CD8-positive, alpha-beta memory T cell (primary cell): ENCODE measurements around the gene KIF3C. TPM values are rescaled to one million over a fixed set of nuclear protein-coding genes. Genes with fewer than 3 reads are reported as not detected.
A peak's percentile ranks its signal among the peaks of the same experiment; 100 is the strongest.

Experiments used
- CTCF ChIA-PET: fragments of 350-600 bp; sonication (Branson Sonifier 250); formaldehyde crosslinking; loops from one replicate; lab custom pipeline; 2021; ENCODE audit warnings: antibody characterized with exemption; lab: Charles Lee
- POLR2A ChIA-PET: fragments of 350-600 bp; sonication (Branson Sonifier 250); formaldehyde crosslinking; loops from one replicate; lab custom pipeline; 2021; ENCODE audit warnings: antibody characterized with exemption; lab: Charles Lee
- DNase-seq, 5 donors: peaks; one replicate each; pipeline versions ENCODE4 v3.0.0 to v3.0.0-alpha.2; 2020 to 2022; ENCODE audit warnings: mixed read lengths in 1 of 5
- H3K27ac ChIP-seq: one replicate; pipeline ENCODE4 v1.7.0; 2013; ENCODE audit warnings: low read depth, mild to moderate bottlenecking, low read length, moderate library complexity
- H3K27me3 ChIP-seq: 2 replicates; pipeline ENCODE4 v1.7.0; 2013; ENCODE audit warnings: low read length, mild to moderate bottlenecking; ENCODE audit not compliant: insufficient read depth, poor library complexity, severe bottlenecking
- H3K36me3 ChIP-seq: 2 replicates; pipeline ENCODE4 v1.7.0; 2013; ENCODE audit warnings: mild to moderate bottlenecking, low read length, moderate library complexity; ENCODE audit not compliant: insufficient read depth
- H3K4me1 ChIP-seq: 2 replicates; pipeline ENCODE4 v1.7.0; 2013; ENCODE audit warnings: mild to moderate bottlenecking, low read length, moderate library complexity; ENCODE audit not compliant: insufficient read depth
- H3K4me3 ChIP-seq: 2 replicates; pipeline ENCODE4 v1.7.0; 2013; ENCODE audit warnings: mild to moderate bottlenecking, low read length
- H3K9me3 ChIP-seq: 2 replicates; pipeline ENCODE4 v1.7.0; 2013; ENCODE audit warnings: mild to moderate bottlenecking, low read length
- H3K27ac Mint-ChIP-seq, 8 donors: one replicate each; pipeline ENCODE4 v1.8.0; 2020 to 2021; ENCODE audit warnings: mixed read lengths in 8 of 8, mild to moderate bottlenecking in 6 of 8, inconsistent platforms in 3 of 8, moderate library complexity in 3 of 8
- H3K27me3 Mint-ChIP-seq, 2 donors: one replicate each; pipeline ENCODE4 v1.8.0; 2020 to 2021; ENCODE audit warnings: mixed read lengths in 2 of 2, mild to moderate bottlenecking in 1 of 2, moderate library complexity in 1 of 2
- H3K36me3 Mint-ChIP-seq, 3 donors: one replicate each; pipeline ENCODE4 v1.8.0; 2020 to 2021; ENCODE audit warnings: mixed read lengths in 3 of 3, inconsistent platforms in 1 of 3, mild to moderate bottlenecking in 1 of 3
- H3K4me1 Mint-ChIP-seq, 3 donors: one replicate each; pipeline ENCODE4 v1.8.0; 2020 to 2021; ENCODE audit warnings: mixed read lengths in 3 of 3, inconsistent platforms in 1 of 3, mild to moderate bottlenecking in 1 of 3
- H3K4me3 Mint-ChIP-seq, 7 donors: one replicate each; pipeline ENCODE4 v1.8.0; 2020 to 2021; ENCODE audit warnings: mixed read lengths in 7 of 7, mild to moderate bottlenecking in 6 of 7, moderate library complexity in 4 of 7, inconsistent platforms in 2 of 7
- H3K9me3 Mint-ChIP-seq, 5 donors: one replicate each; pipeline ENCODE4 v1.8.0; 2020 to 2022; ENCODE audit warnings: mixed read lengths in 5 of 5, mild to moderate bottlenecking in 3 of 5, moderate library complexity in 2 of 5, inconsistent platforms in 1 of 5
- polyA plus RNA-seq: library from polyadenylated mRNA; unstranded; fragments of 300-500 nt; fragmentation: Illumina TruSeq; gene quantifications from one replicate; pipeline ENCODE4 v1.2.3, GENCODE V29; 2021
- total RNA-seq, 2 experiments: library from RNA; stranded (reverse); gene quantifications; one replicate each; pipeline ENCODE4 v1.2.3, GENCODE V29; 2021

Gene KIF3C
- total and polyA plus RNA-seq, 3 experiments from 2014 or later, result 1.5 to 5.5 (median 4.9) TPM

GRCh38 chr2:25936889-25937545 is 45.3 kb downstream of the KIF3C start:
- no peaks in the 10 kb centered on the region for H3K27me3 Mint-ChIP-seq
- no peaks in the 10 kb centered on the region for H3K9me3 ChIP-seq
- no peak overlapping the region for H3K27ac Mint-ChIP-seq
- H3K4me3 ChIP-seq, result no peak overlapping the region
- no peak overlapping the region for H3K27ac ChIP-seq
- H3K4me1 ChIP-seq, result no peaks in the 10 kb centered on the region
- no peak for DNase-seq
- ChIA-PET POLR2A (no interaction called here), CTCF (interaction anchor here (3.2 kb wide), 1 partner anchor 14 kb away, joined by 11 read pairs; no protein-coding TSS in a partner anchor)
- H3K9me3 Mint-ChIP-seq, result no peaks in the 10 kb centered on the region
- no peak overlapping the region for H3K4me3 Mint-ChIP-seq
- no peaks in the 10 kb centered on the region for H3K4me1 Mint-ChIP-seq
- H3K36me3 ChIP-seq, result no peaks in the 10 kb centered on the region
- peaks cover 0 to 4% (median 2%) of the 10 kb centered on the region in 3 donors for H3K36me3 Mint-ChIP-seq
- H3K27me3 ChIP-seq, result no peaks in the 10 kb centered on the region

GRCh38 chr2:25933622-25934021 is 48.7 kb downstream of the KIF3C start:
- Histone ChIP-seq H3K4me3 (no peak overlapping the region), H3K27me3 (no peaks in the 10 kb centered on the region), H3K9me3 (no peaks in the 10 kb centered on the region), H3K36me3 (no peaks in the 10 kb centered on the region), H3K4me1 (no peaks in the 10 kb centered on the region), H3K27ac (no peak overlapping the region)
- Mint-ChIP-seq H3K9me3 (no peaks in the 10 kb centered on the region), H3K27ac (no peak overlapping the region), H3K27me3 (no peaks in the 10 kb centered on the region), H3K4me1 (no peaks in the 10 kb centered on the region), H3K4me3 (no peak overlapping the region), H3K36me3 (peaks cover 0 to 2% (median under 1%) of the 10 kb centered on the region in 3 donors)
- ChIA-PET CTCF (no interaction called here), POLR2A (no interaction called here)
- DNase-seq, result no peak

- H3K9me3 ChIP-seq, result no peaks in the 10 kb centered on the region
- Mint-ChIP-seq H3K4me3 (no peak overlapping the region), H3K9me3 (no peaks in the 10 kb centered on the region), H3K36me3 (peaks cover 0 to 11% (median 7%) of the 10 kb centered on the region in 3 donors), H3K27me3 (no peaks in the 10 kb centered on the region), H3K27ac (peak overlapping the region in 1 of 8 donors; percentile 78), H3K4me1 (no peaks in the 10 kb centered on the region)
- no peak overlapping the region for H3K4me3 ChIP-seq
- CTCF ChIA-PET, result no interaction called here
- H3K27me3 ChIP-seq, result no peaks in the 10 kb centered on the region
- no peak overlapping the region for H3K27ac ChIP-seq
- H3K36me3 ChIP-seq, result no peaks in the 10 kb centered on the region
- no peak for DNase-seq
- POLR2A ChIA-PET, result no interaction called here
- no peaks in the 10 kb centered on the region for H3K4me1 ChIP-seq
Measured at GRCh38 chr2:25929789-25930473, 52.4 kb downstream of the KIF3C start.

GRCh38 chr2:25928668-25929067 is 53.6 kb downstream of the KIF3C start:
- no peaks in the 10 kb centered on the region for H3K4me1 ChIP-seq
- H3K36me3 ChIP-seq, result no peaks in the 10 kb centered on the region
- CTCF ChIA-PET, result no interaction called here

GRCh38 chr2:25926984-25927756 is 55.1 kb downstream of the KIF3C start:
- H3K27ac Mint-ChIP-seq, result peak overlapping the region in 2 of 8 donors; percentile 13 to 49
- no peaks in the 10 kb centered on the region for H3K9me3 ChIP-seq
- no peaks in the 10 kb centered on the region for H3K27me3 ChIP-seq
- H3K27ac ChIP-seq, result no peak overlapping the region
- peaks cover 0 to 3% of the 10 kb centered on the region in 2 donors for H3K27me3 Mint-ChIP-seq
- H3K4me1 ChIP-seq, result no peaks in the 10 kb centered on the region
- H3K36me3 ChIP-seq, result no peaks in the 10 kb centered on the region
- POLR2A ChIA-PET, result no interaction called here
- no peaks in the 10 kb centered on the region for H3K4me1 Mint-ChIP-seq
- peak overlapping the region in 1 of 7 donors; percentile 51 for H3K4me3 Mint-ChIP-seq
- H3K4me3 ChIP-seq, result no peak overlapping the region
- no peaks in the 10 kb centered on the region for H3K9me3 Mint-ChIP-seq
- CTCF ChIA-PET, result no interaction called here
- DNase-seq, result no peak
- peaks cover 0 to 11% (median 7%) of the 10 kb centered on the region in 3 donors for H3K36me3 Mint-ChIP-seq

More at GRCh38 chr2:25928668-25929067, 53.6 kb downstream of the KIF3C start:
- no peak for DNase-seq
- Mint-ChIP-seq H3K27me3 (peaks cover 0 to 3% of the 10 kb centered on the region in 2 donors), H3K27ac (no peak overlapping the region), H3K4me3 (no peak overlapping the region), H3K36me3 (peaks cover 0 to 11% (median 7%) of the 10 kb centered on the region in 3 donors), H3K4me1 (no peaks in the 10 kb centered on the region), H3K9me3 (no peaks in the 10 kb centered on the region)
- POLR2A ChIA-PET, result no interaction called here
- Histone ChIP-seq H3K27me3 (no peaks in the 10 kb centered on the region), H3K27ac (no peak overlapping the region), H3K9me3 (no peaks in the 10 kb centered on the region), H3K4me3 (no peak overlapping the region)

GRCh38 chr2:25922501-25922900 is 59.8 kb downstream of the KIF3C start:
- H3K4me3 ChIP-seq, result no peak overlapping the region
- no peaks in the 10 kb centered on the region for H3K4me1 ChIP-seq
- H3K4me1 Mint-ChIP-seq, result no peaks in the 10 kb centered on the region
- no peak overlapping the region for H3K4me3 Mint-ChIP-seq
- peaks cover 0 to 1% (median under 1%) of the 10 kb centered on the region in 3 donors for H3K36me3 Mint-ChIP-seq
- no peak for DNase-seq
- H3K9me3 ChIP-seq, result no peaks in the 10 kb centered on the region
- no peak overlapping the region for H3K27ac Mint-ChIP-seq
- no peaks in the 10 kb centered on the region for H3K9me3 Mint-ChIP-seq
- H3K36me3 ChIP-seq, result no peaks in the 10 kb centered on the region
- H3K27ac ChIP-seq, result no peak overlapping the region
- no peaks in the 10 kb centered on the region for H3K27me3 ChIP-seq
- CTCF ChIA-PET, result interaction anchor here (1.5 kb wide), 1 partner anchor 70 kb away, joined by 6 read pairs; no protein-coding TSS in a partner anchor
- H3K27me3 Mint-ChIP-seq, result peaks cover 0 to 3% of the 10 kb centered on the region in 2 donors
- POLR2A ChIA-PET, result no interaction called here

GRCh38 chr2:25920786-25921415 is 61.4 kb downstream of the KIF3C start:
- no peak overlapping the region for H3K27ac Mint-ChIP-seq
- peaks cover 5% of the 10 kb centered on the region for H3K4me1 ChIP-seq
- ChIA-PET POLR2A (interaction anchor here (0.6 kb wide), 1 partner anchor 18 kb away, joined by 3 read pairs; no protein-coding TSS in a partner anchor), CTCF (no interaction called here)
- no peak overlapping the region for H3K27ac ChIP-seq
- no peak for DNase-seq
- no peaks in the 10 kb centered on the region for H3K36me3 ChIP-seq
- no peaks in the 10 kb centered on the region for H3K9me3 Mint-ChIP-seq
- peaks cover 9 to 10% (median 10%) of the 10 kb centered on the region in 3 donors for H3K4me1 Mint-ChIP-seq
- no peaks in the 10 kb centered on the region for H3K36me3 Mint-ChIP-seq
- H3K4me3 ChIP-seq, result no peak overlapping the region
- no peaks in the 10 kb centered on the region for H3K9me3 ChIP-seq
- no peaks in the 10 kb centered on the region for H3K27me3 ChIP-seq
- H3K4me3 Mint-ChIP-seq, result no peak overlapping the region
- peaks cover 0 to 3% of the 10 kb centered on the region in 2 donors for H3K27me3 Mint-ChIP-seq
